NB4 (cell line): ENCODE results near the gene PITRM1.

Experiments used
- MYC ChIP-seq: IDR thresholded peaks from 2 replicates; pipeline ENCODE4 v1.6.1; 2011; ENCODE audit warnings: low read depth, low read length
- POLR2A ChIP-seq: IDR thresholded peaks from 2 replicates; pipeline ENCODE4 v1.6.1; 2011; ENCODE audit warnings: mild to moderate bottlenecking; ENCODE audit not compliant: insufficient read length; ENCODE audit errors: extremely low read depth
- TF ChIP-seq, protein P1 (sequence below): IDR thresholded peaks from one replicate; pipeline ENCODE4 v1.5.1; 2012; ENCODE audit warnings: low read depth, low read length

DNA sequence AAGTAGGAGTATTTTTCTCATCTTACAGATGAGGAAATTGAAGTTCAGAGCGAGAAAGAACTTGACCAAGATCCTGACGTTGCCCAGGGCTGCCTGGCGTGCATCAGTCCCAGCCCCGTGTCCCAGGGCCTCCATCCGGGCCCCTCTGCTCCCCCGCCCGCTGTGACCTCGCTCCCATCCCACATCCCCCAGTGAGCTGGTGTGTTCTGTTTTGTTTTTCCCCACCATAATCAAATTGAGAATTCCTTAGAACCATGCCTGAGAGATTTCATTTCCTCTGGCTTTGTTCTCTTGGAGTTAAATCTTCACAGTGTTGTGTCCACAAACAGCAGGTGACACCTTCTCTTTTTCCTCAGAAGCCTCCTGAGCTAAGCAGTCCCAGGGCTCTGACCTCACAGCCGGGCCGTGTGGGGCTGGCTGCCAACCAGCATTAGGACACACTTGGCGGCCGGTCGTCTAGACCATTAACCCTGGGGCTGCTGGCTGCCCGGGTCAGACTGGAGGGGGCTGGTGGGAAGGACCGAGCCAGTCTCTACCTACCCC lies 60.9 kb downstream of the PITRM1 start:
- TF ChIP-seq, protein P1, sequence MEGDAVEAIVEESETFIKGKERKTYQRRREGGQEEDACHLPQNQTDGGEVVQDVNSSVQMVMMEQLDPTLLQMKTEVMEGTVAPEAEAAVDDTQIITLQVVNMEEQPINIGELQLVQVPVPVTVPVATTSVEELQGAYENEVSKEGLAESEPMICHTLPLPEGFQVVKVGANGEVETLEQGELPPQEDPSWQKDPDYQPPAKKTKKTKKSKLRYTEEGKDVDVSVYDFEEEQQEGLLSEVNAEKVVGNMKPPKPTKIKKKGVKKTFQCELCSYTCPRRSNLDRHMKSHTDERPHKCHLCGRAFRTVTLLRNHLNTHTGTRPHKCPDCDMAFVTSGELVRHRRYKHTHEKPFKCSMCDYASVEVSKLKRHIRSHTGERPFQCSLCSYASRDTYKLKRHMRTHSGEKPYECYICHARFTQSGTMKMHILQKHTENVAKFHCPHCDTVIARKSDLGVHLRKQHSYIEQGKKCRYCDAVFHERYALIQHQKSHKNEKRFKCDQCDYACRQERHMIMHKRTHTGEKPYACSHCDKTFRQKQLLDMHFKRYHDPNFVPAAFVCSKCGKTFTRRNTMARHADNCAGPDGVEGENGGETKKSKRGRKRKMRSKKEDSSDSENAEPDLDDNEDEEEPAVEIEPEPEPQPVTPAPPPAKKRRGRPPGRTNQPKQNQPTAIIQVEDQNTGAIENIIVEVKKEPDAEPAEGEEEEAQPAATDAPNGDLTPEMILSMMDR: no peak
- TF ChIP-seq POLR2A: no peak
- TF ChIP-seq MYC: no peak
